ENCODE data around the gene ACO2.
A peak's percentile ranks its signal among the peaks of the same experiment; 100 is the strongest.

GRCh38 chr22:41448189-41448808 lies 20.6 kb upstream of the ACO2 start:
- no peak for TF ChIP-seq ETV6 (conservative IDR thresholded peaks at IDR 0.05 in 1 of 2, IDR thresholded peaks at IDR 0.05 in 1 of 2; ENCODE audit: borderline replicate concordance in 1 of 2, low read depth in 1 of 2)
- TF ChIP-seq ESRRA (IDR thresholded peaks at IDR 0.05; ENCODE audit: low read length) = no peak
- TF ChIP-seq ZBTB33 (IDR thresholded peaks at IDR 0.05) = no peak
- TF ChIP-seq NFIC (IDR thresholded peaks at IDR 0.05; ENCODE audit: low read depth, low read length) = no peak
- TF ChIP-seq NRF1 (conservative IDR thresholded peaks at IDR 0.05; ENCODE audit: low read depth, low read length) = peak; percentile 58
- no peak for TF ChIP-seq CTCF (IDR thresholded peaks at IDR 0.05 in 2 of 3, conservative IDR thresholded peaks at IDR 0.05 in 1 of 3; ENCODE audit: control insufficient read depth in 2 of 3, extremely low read depth in 1 of 3, insufficient read depth in 1 of 3, low read depth in 3 of 3, low read length in 3 of 3)
- peak; percentile 98 for TF ChIP-seq RFX5 (IDR thresholded peaks at IDR 0.05; ENCODE audit: low read depth, low read length)
- no peak for TF ChIP-seq NFXL1 (IDR thresholded peaks at IDR 0.05; ENCODE audit: borderline replicate concordance)
- TF ChIP-seq FOS (IDR thresholded peaks at IDR 0.05; ENCODE audit: borderline replicate concordance, extremely low read depth, insufficient read length) = peak; percentile 46

All from GM12878 (cell line).